Ovary (tissue), 3 donors: ENCODE data around the gene CACNA2D3.

Experiments used
- CTCF ChIP-seq, 3 donors: fragments of 450-650 bp in 2 of 3; fragments of 200-600 bp in 1 of 3; IDR thresholded peaks; one replicate each; pipeline versions ENCODE4 v1.5.1 to v1.8.0; 2016 to 2022; ENCODE audit warnings: antibody characterized with exemption in 3 of 3, mild to moderate bottlenecking in 1 of 3
- EP300 ChIP-seq: sonication (generic); formaldehyde crosslinking; IDR thresholded peaks from one replicate; pipeline ENCODE4 v1.6.1; 2017; ENCODE audit warnings: antibody characterized with exemption
- POLR2A ChIP-seq: fragments of 450-650 bp; IDR thresholded peaks from one replicate; pipeline ENCODE4 v1.6.1; 2017; ENCODE audit warnings: antibody characterized with exemption, mild to moderate bottlenecking, moderate library complexity
- donor health status: DM: no; HTN: no; CAD: no.

DNA sequence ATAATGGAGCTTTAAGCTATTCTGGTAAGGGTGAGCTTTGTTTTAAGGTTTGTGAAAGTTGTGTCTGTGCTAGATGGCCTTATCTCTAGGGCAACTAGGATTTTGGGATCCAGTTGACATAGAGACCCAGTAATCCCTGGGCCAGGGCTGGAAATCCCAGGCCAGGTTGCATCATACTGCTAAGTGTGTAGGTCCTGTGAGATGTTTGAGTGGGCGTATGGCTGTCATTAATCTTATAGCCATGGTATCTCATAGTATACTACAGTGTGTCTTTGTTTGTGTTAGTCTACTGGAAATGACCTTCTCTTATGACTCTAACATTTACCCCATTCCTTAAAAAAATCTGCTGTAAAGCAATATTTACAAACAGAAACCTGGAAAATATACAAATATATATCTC is 151.4 kb downstream of the CACNA2D3 start:
- TF ChIP-seq CTCF (IDR thresholded peaks at IDR 0.05) (no peak), POLR2A (no peak), EP300 (no peak)
